ENCODE data around the gene PHEX. TPM values are rescaled to one million over a fixed set of nuclear protein-coding genes. Genes with fewer than 3 reads are reported as not detected.

The PHEX gene
- total RNA-seq, 4 donors from 2014 or later = 0.05 TPM; not detected in 3

DNA sequence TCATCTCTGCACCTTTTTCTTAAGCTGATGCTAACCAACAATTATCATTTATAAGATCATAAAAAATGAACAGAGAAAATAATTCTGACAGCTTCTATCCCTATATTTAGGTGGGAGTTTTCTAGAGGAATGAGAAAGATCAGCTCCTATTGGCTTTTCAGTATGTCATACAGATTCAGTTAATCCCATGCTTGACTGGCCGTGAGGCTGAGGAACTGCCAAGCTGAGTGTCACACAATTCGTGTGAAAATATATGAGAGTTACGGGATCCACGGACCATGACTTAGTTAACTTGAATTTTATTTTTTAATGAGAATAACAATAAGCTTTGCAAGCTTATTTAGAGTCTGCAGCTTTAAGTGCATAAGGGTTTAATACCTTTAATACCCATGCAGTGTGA lies 37.5 kb downstream of the PHEX start:
- no peak overlapping the region for H3K4me3 ChIP-seq
- H3K27ac ChIP-seq = no peak overlapping the region
- no peaks in the 10 kb centered on the region for H3K4me1 ChIP-seq
- in situ Hi-C loops (cut with MboI; ENCODE audit: low sequenced_read_pairs in 4 of 4) = no loop called here
- ATAC-seq (no peak), DNase-seq (no peak)
- TF ChIP-seq, protein P1, sequence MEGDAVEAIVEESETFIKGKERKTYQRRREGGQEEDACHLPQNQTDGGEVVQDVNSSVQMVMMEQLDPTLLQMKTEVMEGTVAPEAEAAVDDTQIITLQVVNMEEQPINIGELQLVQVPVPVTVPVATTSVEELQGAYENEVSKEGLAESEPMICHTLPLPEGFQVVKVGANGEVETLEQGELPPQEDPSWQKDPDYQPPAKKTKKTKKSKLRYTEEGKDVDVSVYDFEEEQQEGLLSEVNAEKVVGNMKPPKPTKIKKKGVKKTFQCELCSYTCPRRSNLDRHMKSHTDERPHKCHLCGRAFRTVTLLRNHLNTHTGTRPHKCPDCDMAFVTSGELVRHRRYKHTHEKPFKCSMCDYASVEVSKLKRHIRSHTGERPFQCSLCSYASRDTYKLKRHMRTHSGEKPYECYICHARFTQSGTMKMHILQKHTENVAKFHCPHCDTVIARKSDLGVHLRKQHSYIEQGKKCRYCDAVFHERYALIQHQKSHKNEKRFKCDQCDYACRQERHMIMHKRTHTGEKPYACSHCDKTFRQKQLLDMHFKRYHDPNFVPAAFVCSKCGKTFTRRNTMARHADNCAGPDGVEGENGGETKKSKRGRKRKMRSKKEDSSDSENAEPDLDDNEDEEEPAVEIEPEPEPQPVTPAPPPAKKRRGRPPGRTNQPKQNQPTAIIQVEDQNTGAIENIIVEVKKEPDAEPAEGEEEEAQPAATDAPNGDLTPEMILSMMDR (IDR thresholded peaks at IDR 0.05 in 4 of 5, conservative IDR thresholded peaks at IDR 0.05 in 1 of 5) = no peak
- TF ChIP-seq POLR2A (IDR thresholded peaks at IDR 0.05) = no peak
- H3K27me3 ChIP-seq = no peaks in the 10 kb centered on the region
- intact Hi-C loops (cut with DNase I; ENCODE audit: low total_unique reads) = no loop called here
- H3K9me3 ChIP-seq = no peaks in the 10 kb centered on the region
- H3K36me3 ChIP-seq = no peaks in the 10 kb centered on the region

DNA sequence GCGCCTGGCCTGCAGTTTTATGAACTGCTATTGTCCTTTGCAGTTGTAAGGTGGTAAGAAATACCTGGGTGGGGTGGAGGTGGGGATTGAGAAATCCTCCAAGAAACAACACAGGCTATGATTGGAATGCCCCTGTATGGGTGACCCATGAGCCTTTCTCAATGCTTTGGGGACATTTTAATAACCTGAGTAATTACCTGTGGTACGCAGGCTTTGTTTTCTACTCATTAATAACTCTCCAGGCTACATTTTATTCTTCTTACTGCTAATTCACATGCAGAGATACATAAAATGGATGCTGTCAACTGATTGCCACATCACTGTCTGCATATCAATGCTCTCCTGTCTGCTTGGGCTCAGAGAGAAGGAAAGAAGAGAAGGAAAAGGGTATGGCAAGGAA lies 41.8 kb downstream of the PHEX start:
- Histone ChIP-seq H3K27me3 (no peaks in the 10 kb centered on the region), H3K36me3 (no peaks in the 10 kb centered on the region), H3K9me3 (no peaks in the 10 kb centered on the region), H3K4me1 (no peaks in the 10 kb centered on the region), H3K27ac (no peak overlapping the region), H3K4me3 (no peak overlapping the region)
- no peak for TF ChIP-seq POLR2A (IDR thresholded peaks at IDR 0.05)
- in situ Hi-C loops (cut with MboI; ENCODE audit: low sequenced_read_pairs in 4 of 4) = no loop called here
- ATAC-seq = no peak
- intact Hi-C loops (cut with DNase I; ENCODE audit: low total_unique reads) = no loop called here
- DNase-seq = no peak

DNA sequence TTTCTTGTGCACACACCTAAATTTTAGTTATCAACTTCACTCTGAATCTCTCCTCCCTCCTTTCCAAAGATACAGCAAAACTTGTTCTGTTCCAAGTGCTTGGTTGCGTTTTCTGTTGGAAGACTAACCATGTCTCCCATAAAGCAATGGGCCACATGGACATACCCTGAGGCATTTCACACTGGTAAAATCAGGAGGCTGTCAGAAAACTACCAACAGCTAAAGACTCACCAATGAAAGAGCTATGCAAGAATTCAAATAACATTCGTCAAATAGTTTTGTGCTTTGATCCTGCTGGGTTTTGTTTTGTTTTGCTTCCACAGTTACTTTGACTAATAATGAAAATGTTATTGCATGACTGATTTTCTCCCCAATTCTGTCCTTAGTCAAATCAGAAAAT lies 46.0 kb downstream of the PHEX start:
- no peaks in the 10 kb centered on the region for H3K27me3 ChIP-seq
- no peaks in the 10 kb centered on the region for H3K9me3 ChIP-seq
- DNase-seq (no peak), ATAC-seq (no peak)
- H3K4me3 ChIP-seq = no peak overlapping the region
- H3K36me3 ChIP-seq = no peaks in the 10 kb centered on the region
- no peak overlapping the region for H3K27ac ChIP-seq
- TF ChIP-seq, protein P1 (IDR thresholded peaks at IDR 0.05 in 4 of 5, conservative IDR thresholded peaks at IDR 0.05 in 1 of 5) = no peak
- TF ChIP-seq POLR2A (IDR thresholded peaks at IDR 0.05) = no peak
- no peaks in the 10 kb centered on the region for H3K4me1 ChIP-seq
- in situ Hi-C loops (cut with MboI; ENCODE audit: low sequenced_read_pairs in 4 of 4) (no loop called here), intact Hi-C loops (cut with DNase I; ENCODE audit: low total_unique reads) (no loop called here)

DNA sequence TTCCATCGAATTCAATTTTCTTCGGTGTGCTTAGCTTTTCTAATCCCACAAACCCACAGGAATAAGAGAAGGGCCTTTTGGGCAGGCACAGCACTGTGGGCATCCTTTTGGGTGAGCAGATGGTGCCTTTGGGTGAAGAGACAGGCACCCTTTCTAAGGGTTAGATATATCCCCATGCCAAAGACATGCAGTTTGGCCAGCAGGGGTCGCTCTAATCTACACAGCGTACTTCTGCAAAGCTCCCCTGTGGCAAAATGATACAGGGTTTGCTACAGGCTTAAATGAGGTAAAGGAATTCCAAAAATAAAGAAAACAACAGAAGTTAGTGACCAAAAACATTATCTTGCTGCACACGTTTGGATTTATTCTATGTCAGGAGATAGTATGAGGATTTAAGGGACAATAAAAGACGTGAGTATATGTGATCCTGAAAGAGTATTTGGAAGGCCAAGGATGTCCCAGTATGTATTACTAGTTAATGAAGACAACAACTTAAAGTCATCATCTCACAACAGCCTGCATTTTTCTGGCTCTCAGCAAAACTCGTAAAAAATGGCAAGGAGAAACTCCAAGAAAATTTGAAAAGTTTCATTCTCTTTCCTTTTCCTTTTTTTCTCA lies 49.5 kb downstream of the PHEX start:
- Histone ChIP-seq H3K4me1 (no peaks in the 10 kb centered on the region), H3K27me3 (peaks cover 0 to 4% (median 0%) of the 10 kb centered on the region in 3 donors), H3K27ac (no peak overlapping the region), H3K4me3 (no peak overlapping the region), H3K9me3 (no peaks in the 10 kb centered on the region), H3K36me3 (no peaks in the 10 kb centered on the region)
- in situ Hi-C loops (cut with MboI; ENCODE audit: low sequenced_read_pairs in 4 of 4) = no loop called here
- intact Hi-C loops (cut with DNase I; ENCODE audit: low total_unique reads) = no loop called here
- TF ChIP-seq, protein P1 (IDR thresholded peaks at IDR 0.05 in 4 of 5, conservative IDR thresholded peaks at IDR 0.05 in 1 of 5) = peak in 2 of 5 experiments; percentile 11 to 36
- no peak for TF ChIP-seq POLR2A (IDR thresholded peaks at IDR 0.05)
- no peak for DNase-seq
- no peak for ATAC-seq

DNA sequence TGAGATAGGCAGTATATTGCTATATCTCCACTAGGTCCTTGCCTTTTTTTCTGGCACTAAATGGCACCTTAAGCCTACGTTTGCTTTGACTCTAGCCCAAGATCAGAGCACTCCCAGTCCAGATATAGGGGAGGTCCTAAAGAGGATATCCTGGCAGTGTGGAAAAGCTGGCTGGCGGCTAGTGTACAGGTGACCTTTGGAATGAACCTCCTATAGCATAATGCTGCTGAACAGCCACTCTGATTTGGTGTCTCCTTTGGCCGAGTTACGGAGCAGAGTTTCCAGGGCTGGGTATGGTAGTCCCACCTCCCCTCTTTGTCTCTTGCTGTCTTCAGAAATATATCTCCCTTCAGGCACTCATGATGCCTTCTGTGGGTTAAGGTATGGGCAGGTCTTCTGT lies 53.9 kb downstream of the PHEX start:
- ATAC-seq (no peak), DNase-seq (no peak)
- no peaks in the 10 kb centered on the region for H3K4me1 ChIP-seq
- H3K9me3 ChIP-seq = no peaks in the 10 kb centered on the region
- H3K27ac ChIP-seq = no peak overlapping the region
- in situ Hi-C loops (cut with MboI; ENCODE audit: low sequenced_read_pairs in 4 of 4) (no loop called here), intact Hi-C loops (cut with DNase I; ENCODE audit: low total_unique reads) (no loop called here)
- H3K4me3 ChIP-seq = no peak overlapping the region
- TF ChIP-seq POLR2A (IDR thresholded peaks at IDR 0.05) = no peak
- TF ChIP-seq, protein P1 (IDR thresholded peaks at IDR 0.05 in 4 of 5, conservative IDR thresholded peaks at IDR 0.05 in 1 of 5) = no peak
- no peaks in the 10 kb centered on the region for H3K36me3 ChIP-seq
- peaks cover 0 to 4% (median 0%) of the 10 kb centered on the region in 3 donors for H3K27me3 ChIP-seq

Measured in gastrocnemius medialis (tissue), 4 donors.